Keratinocyte (primary cell): ENCODE data around the gene MEIS2.

ENCODE experiments used
- CTCF ChIP-seq, 3 experiments: IDR thresholded peaks in 1 of 3; conservative IDR thresholded peaks in 1 of 3; optimal IDR thresholded peaks in 1 of 3; 2 replicates in 2 of 3; 3 replicates in 1 of 3; pipeline versions ENCODE3 to v1.5.1; 2011; ENCODE audit warnings: low read length in 3 of 3, mild to moderate bottlenecking in 3 of 3, moderate library complexity in 2 of 3, control low read depth in 1 of 3, inconsistent platforms in 1 of 3; ENCODE audit not compliant: insufficient read depth in 2 of 3; ENCODE audit errors: extremely low read depth in 1 of 3
- EZH2 ChIP-seq: IDR thresholded peaks from one replicate; pipeline ENCODE4 v1.6.1; 2012; ENCODE audit warnings: inconsistent platforms, mild to moderate bottlenecking, low read length, moderate library complexity

GRCh38 chr15:36924034-36924433 is 176.3 kb downstream of the MEIS2 start:
- TF ChIP-seq CTCF (optimal IDR thresholded peaks at IDR 0.05 in 1 of 3, IDR thresholded peaks at IDR 0.05 in 1 of 3, conservative IDR thresholded peaks at IDR 0.05 in 1 of 3; ENCODE audit: extremely low read depth in 1 of 3, insufficient read depth in 2 of 3, low read length in 3 of 3): no peak
- no peak for TF ChIP-seq EZH2
